Naive thymus-derived CD4-positive, alpha-beta T cell (primary cell): ENCODE results near the gene GRIPAP1. TPM values are rescaled to one million over a fixed set of nuclear protein-coding genes. Genes with fewer than 3 reads are reported as not detected.

Experiments used
- ATAC-seq: fragments of 150-1000 bp; cut with Tn5 transposase; 2 replicates; pipeline ENCODE4 v1.10.0; 2021; ENCODE audit warnings: mild to moderate bottlenecking, moderate library complexity
- CTCF ChIA-PET: fragments of 350-600 bp; sonication (Branson Sonifier 250); formaldehyde crosslinking; loops from one replicate; lab custom pipeline; 2021; ENCODE audit warnings: antibody characterized with exemption; lab: Charles Lee
- POLR2A ChIA-PET: fragments of 350-600 bp; sonication (Branson Sonifier 250); formaldehyde crosslinking; loops from one replicate; lab custom pipeline; 2021; ENCODE audit warnings: antibody characterized with exemption, inconsistent platforms; lab: Charles Lee
- DNase-seq, 9 donors: peaks; one replicate each; pipeline versions ENCODE4 v3.0.0 to v3.0.0-alpha.2; 2020 to 2022; ENCODE audit warnings: mixed read lengths in 1 of 9
- H3K27ac ChIP-seq: one replicate; pipeline ENCODE4 v1.7.0; 2013; ENCODE audit warnings: mild to moderate bottlenecking, low read depth, low read length, moderate library complexity
- H3K27me3 ChIP-seq, 2 donors: one replicate each; pipeline ENCODE4 v1.7.0; 2013; ENCODE audit warnings: low read length in 2 of 2, mild to moderate bottlenecking in 2 of 2, moderate library complexity in 2 of 2; ENCODE audit not compliant: control insufficient read depth in 2 of 2, insufficient read depth in 2 of 2
- H3K36me3 ChIP-seq, 3 experiments: 1 replicate in 2 of 3; 2 replicates in 1 of 3; pipeline ENCODE4 v1.7.0; 2013; ENCODE audit warnings: low read length in 3 of 3, mild to moderate bottlenecking in 3 of 3, moderate library complexity in 1 of 3; ENCODE audit not compliant: insufficient read depth in 3 of 3, control insufficient read depth in 2 of 3
- H3K4me1 ChIP-seq, 2 donors: one replicate each; pipeline ENCODE4 v1.7.0; 2013; ENCODE audit warnings: low read length in 2 of 2, mild to moderate bottlenecking in 2 of 2, moderate library complexity in 1 of 2; ENCODE audit not compliant: control insufficient read depth in 2 of 2, insufficient read depth in 2 of 2
- H3K4me3 ChIP-seq: 2 replicates; pipeline ENCODE4 v1.7.0; 2013; ENCODE audit warnings: mild to moderate bottlenecking, low read length
- H3K9me3 ChIP-seq, 3 experiments: 1 replicate in 2 of 3; 2 replicates in 1 of 3; pipeline ENCODE4 v1.7.0; 2013; ENCODE audit warnings: low read length in 3 of 3; ENCODE audit not compliant: control insufficient read depth in 2 of 3
- H3K27ac Mint-ChIP-seq, 9 donors: one replicate each; pipeline ENCODE4 v1.8.0; 2020 to 2022; ENCODE audit warnings: mixed read lengths in 9 of 9, mild to moderate bottlenecking in 8 of 9, moderate library complexity in 5 of 9, inconsistent platforms in 2 of 9
- H3K27me3 Mint-ChIP-seq, 5 donors: one replicate each; pipeline ENCODE4 v1.8.0; 2021 to 2022; ENCODE audit warnings: mixed read lengths in 5 of 5, mild to moderate bottlenecking in 1 of 5
- H3K36me3 Mint-ChIP-seq, 5 donors: one replicate each; pipeline ENCODE4 v1.8.0; 2020 to 2022; ENCODE audit warnings: mixed read lengths in 5 of 5, mild to moderate bottlenecking in 3 of 5, inconsistent platforms in 1 of 5
- H3K4me1 Mint-ChIP-seq, 7 donors: one replicate each; pipeline ENCODE4 v1.8.0; 2020 to 2022; ENCODE audit warnings: mixed read lengths in 7 of 7, mild to moderate bottlenecking in 3 of 7, inconsistent platforms in 1 of 7
- H3K4me3 Mint-ChIP-seq, 10 donors: one replicate each; pipeline ENCODE4 v1.8.0; 2020 to 2022; ENCODE audit warnings: mild to moderate bottlenecking in 10 of 10, mixed read lengths in 10 of 10, moderate library complexity in 6 of 10, inconsistent platforms in 2 of 10
- H3K9me3 Mint-ChIP-seq, 11 donors: one replicate each; pipeline ENCODE4 v1.8.0; 2020 to 2022; ENCODE audit warnings: mixed read lengths in 11 of 11, mild to moderate bottlenecking in 4 of 11, inconsistent platforms in 1 of 11, moderate library complexity in 1 of 11
- intact Hi-C, 2 donors: fragments of 100-400 bp; cut with micrococcal nuclease; formaldehyde crosslinking; loops; one replicate each; pipeline ENCODE4 v1.15.1; 2023
- polyA plus RNA-seq, 2 donors: library from polyadenylated mRNA; unstranded; fragments of 300-500 nt; fragmentation: Illumina TruSeq; gene quantifications; one replicate each; pipeline ENCODE4 v1.2.3, GENCODE V29; 2021
- total RNA-seq, 6 experiments: library from RNA in 5 of 6; stranded (reverse) in 5 of 6; gene quantifications; 1 replicate in 5 of 6; 2 replicates in 1 of 6; pipeline ENCODE4 v1.2.3 and lab custom pipeline; 2021 to 2026

Gene GRIPAP1
- total and polyA plus RNA-seq, 7 experiments from 2014 or later, result 13.6 to 108 (median 103) TPM

GRCh38 chrX:48971249-48972219 lies 30.5 kb downstream of the GRIPAP1 start, which contains the start of gene KCND1:
TSS of gene KCND1 (minus strand) at chrX:48971844. CDS start at chrX:48970271, 1,573 bp downstream.
- Mint-ChIP-seq H3K27me3 (no peaks in the 10 kb centered on the region), H3K36me3 (peaks cover 5 to 16% (median 10%) of the 10 kb centered on the region in 5 donors), H3K4me1 (peaks cover 6 to 17% (median 12%) of the 10 kb centered on the region in 7 donors), H3K9me3 (peaks cover 0 to 5% (median 0%) of the 10 kb centered on the region in 11 donors), H3K27ac (peak within 1 kb of the TSS in 3 of 9 donors; percentile 11 to 45 (median 21)), H3K4me3 (peak within 1 kb of the TSS in 9 of 10 donors; percentile 12 to 72 (median 57))
- ChIA-PET POLR2A (interaction anchor here (0.5 to 1.6 kb wide), 6 partner anchors 10 to 72 kb away, joined by 3 to 14 read pairs (median 4); partner anchors contain the start of genes GRIPAP1 and OTUD5), CTCF (interaction anchor here (1.0 to 1.4 kb wide), 2 partner anchors 12 to 149 kb away, joined by 3 read pairs; no protein-coding TSS in a partner anchor)
- peak within 1 kb of the TSS; percentile 30 for H3K4me3 ChIP-seq
- H3K4me1 ChIP-seq, result peaks cover 0 to 8% of the 10 kb centered on the region in 2 donors
- ATAC-seq (no peak), DNase-seq (no peak)
- no peaks in the 10 kb centered on the region for H3K27me3 ChIP-seq
- intact Hi-C loops, result loop anchor here (1.0 to 10.0 kb wide), 4 partner anchors 72 to 148 kb away; partner anchors contain the start of gene TFE3 (in 1 of the 2)
- H3K36me3 ChIP-seq, result peaks cover 0 to 22% (median 0%) of the 10 kb centered on the region in 3 experiments
- no peak within 1 kb of the TSS for H3K27ac ChIP-seq
- H3K9me3 ChIP-seq, result no peaks in the 10 kb centered on the region

DNA sequence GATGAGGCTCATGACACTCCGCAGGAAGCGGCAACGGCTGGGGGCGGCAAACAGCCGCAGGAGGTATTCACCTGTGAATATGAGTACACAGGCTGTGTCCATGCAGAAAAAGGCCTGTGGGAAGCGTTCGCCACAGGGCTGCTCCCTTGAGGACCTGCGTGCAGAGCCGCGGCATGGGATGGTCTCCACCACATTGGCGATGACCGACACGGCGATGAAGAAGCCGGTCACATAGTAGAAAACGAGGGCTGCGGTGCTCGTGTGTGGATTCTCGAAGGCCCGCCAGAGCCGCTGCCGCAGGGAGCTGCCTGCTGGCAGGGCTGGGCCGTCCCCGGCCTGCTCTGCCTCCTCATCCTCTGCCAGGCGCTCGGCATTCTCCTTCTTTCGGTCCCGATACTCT lies 32.6 kb downstream of the GRIPAP1 start:
- peaks cover 0 to 10% (median under 1%) of the 10 kb centered on the region in 5 donors for H3K36me3 Mint-ChIP-seq
- ATAC-seq (no peak), DNase-seq (no peak)
- Histone ChIP-seq H3K9me3 (no peaks in the 10 kb centered on the region), H3K4me3 (no peak overlapping the region), H3K4me1 (peaks cover 0 to 8% of the 10 kb centered on the region in 2 donors), H3K36me3 (peaks cover 0 to 4% (median 0%) of the 10 kb centered on the region in 3 experiments), H3K27me3 (no peaks in the 10 kb centered on the region), H3K27ac (no peak overlapping the region)
- intact Hi-C loops, result no loop called here
- peaks cover 0 to 6% (median 0%) of the 10 kb centered on the region in 11 donors for H3K9me3 Mint-ChIP-seq
- CTCF ChIA-PET, result no interaction called here
- no peak overlapping the region for H3K4me3 Mint-ChIP-seq
- H3K4me1 Mint-ChIP-seq, result peaks cover 5 to 13% (median 12%) of the 10 kb centered on the region in 7 donors
- H3K27me3 Mint-ChIP-seq, result no peaks in the 10 kb centered on the region
- POLR2A ChIA-PET, result no interaction called here
- H3K27ac Mint-ChIP-seq, result no peak overlapping the region

GRCh38 chrX:48968377-48968776 lies 33.7 kb downstream of the GRIPAP1 start:
- no peak overlapping the region for H3K4me3 ChIP-seq
- H3K27ac ChIP-seq, result no peak overlapping the region
- no peak for DNase-seq
- H3K9me3 Mint-ChIP-seq, result peaks cover 0 to 6% (median 0%) of the 10 kb centered on the region in 11 donors
- H3K27me3 Mint-ChIP-seq, result no peaks in the 10 kb centered on the region
- H3K9me3 ChIP-seq, result no peaks in the 10 kb centered on the region
- intact Hi-C loops, result no loop called here
- peaks cover 5 to 17% (median 12%) of the 10 kb centered on the region in 7 donors for H3K4me1 Mint-ChIP-seq
- H3K4me1 ChIP-seq, result peaks cover 0 to 8% of the 10 kb centered on the region in 2 donors
- ATAC-seq, result no peak
- H3K36me3 ChIP-seq, result no peaks in the 10 kb centered on the region
- H3K4me3 Mint-ChIP-seq, result no peak overlapping the region
- no peak overlapping the region for H3K27ac Mint-ChIP-seq
- peaks cover 0 to 13% (median 0%) of the 10 kb centered on the region in 5 donors for H3K36me3 Mint-ChIP-seq
- H3K27me3 ChIP-seq, result no peaks in the 10 kb centered on the region
- ChIA-PET CTCF (no interaction called here), POLR2A (interaction anchor here (0.7 kb wide), 1 partner anchor 11 kb away, joined by 3 read pairs; the partner anchor contains the start of gene OTUD5)

DNA sequence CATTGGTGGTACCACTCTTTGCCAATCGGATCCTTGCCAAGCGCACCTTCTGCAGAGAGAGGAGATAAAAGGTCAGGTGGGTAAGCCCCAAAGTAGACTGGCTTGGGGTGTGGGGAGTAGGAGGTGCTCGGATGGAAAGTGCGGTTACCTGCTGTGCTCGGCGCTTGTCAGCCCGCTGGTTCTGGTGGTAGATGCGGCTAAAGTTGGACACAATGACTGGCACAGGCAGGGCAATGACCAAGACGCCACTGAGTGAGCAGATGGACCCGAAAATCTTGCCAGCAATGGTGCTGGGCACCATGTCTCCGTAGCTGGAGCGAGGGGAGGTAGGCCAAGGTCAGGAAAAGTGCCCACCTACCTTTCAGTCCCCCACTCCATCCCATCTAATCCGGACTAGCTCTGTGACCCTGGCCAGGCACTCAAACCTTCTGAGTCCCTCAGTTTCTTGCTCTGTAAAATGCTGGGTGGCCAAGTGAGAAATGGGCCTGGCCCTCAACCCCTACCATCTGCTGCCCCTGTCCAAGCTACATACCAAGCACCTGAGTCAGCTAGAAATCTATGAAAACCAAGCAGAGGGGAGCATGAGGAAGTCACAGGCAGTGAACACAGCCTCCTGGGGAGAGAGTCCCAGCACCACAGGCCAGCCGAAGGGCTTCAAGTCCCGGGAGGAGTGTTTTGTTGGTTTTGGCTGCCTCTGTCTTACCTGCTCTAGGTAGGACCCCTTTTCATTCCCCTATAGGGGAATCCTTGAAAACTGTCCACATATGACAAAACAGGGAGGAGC lies 35.1 kb downstream of the GRIPAP1 start:
- Histone ChIP-seq H3K27me3 (no peaks in the 10 kb centered on the region), H3K4me1 (peaks cover 0 to 3% of the 10 kb centered on the region in 2 donors), H3K36me3 (no peaks in the 10 kb centered on the region), H3K9me3 (no peaks in the 10 kb centered on the region), H3K27ac (no peak overlapping the region), H3K4me3 (no peak overlapping the region)
- Mint-ChIP-seq H3K36me3 (peaks cover 0 to 8% (median 0%) of the 10 kb centered on the region in 5 donors), H3K27me3 (no peaks in the 10 kb centered on the region), H3K4me1 (peaks cover 0 to 4% (median 0%) of the 10 kb centered on the region in 7 donors), H3K27ac (no peak overlapping the region), H3K9me3 (peaks cover 0 to 2% (median 0%) of the 10 kb centered on the region in 11 donors), H3K4me3 (no peak overlapping the region)
- no peak for ATAC-seq
- POLR2A ChIA-PET, result no interaction called here
- intact Hi-C loops, result no loop called here
- DNase-seq, result no peak
- CTCF ChIA-PET, result no interaction called here

DNA sequence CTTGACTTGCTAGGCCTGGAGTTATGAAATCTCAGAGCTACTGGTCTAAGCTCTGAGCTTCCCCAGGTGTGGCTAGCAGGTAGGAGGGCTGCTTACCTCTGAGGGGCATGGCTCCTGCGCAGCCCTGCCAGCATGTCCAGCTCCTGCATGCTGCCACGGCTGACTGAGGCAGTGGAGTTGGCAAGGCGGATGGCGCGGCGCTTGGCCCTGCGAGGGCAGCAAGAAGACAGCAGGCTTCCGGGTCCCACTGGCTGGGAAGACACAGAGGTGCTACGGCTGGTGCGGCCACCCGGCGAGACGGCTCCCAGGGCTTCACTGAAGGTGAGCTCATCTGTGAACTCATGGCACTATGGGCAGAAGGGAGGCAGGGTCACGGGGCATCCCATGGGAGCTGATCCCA lies 36.1 kb downstream of the GRIPAP1 start:
- Mint-ChIP-seq H3K27ac (no peak overlapping the region), H3K4me3 (no peak overlapping the region), H3K9me3 (peaks cover 0 to 2% (median 0%) of the 10 kb centered on the region in 11 donors), H3K4me1 (peaks cover 0 to 4% (median 0%) of the 10 kb centered on the region in 7 donors), H3K36me3 (peaks cover 0 to 11% (median 0%) of the 10 kb centered on the region in 5 donors), H3K27me3 (no peaks in the 10 kb centered on the region)
- H3K27me3 ChIP-seq, result no peaks in the 10 kb centered on the region
- no peak overlapping the region for H3K4me3 ChIP-seq
- intact Hi-C loops, result no loop called here
- ChIA-PET POLR2A (no interaction called here), CTCF (no interaction called here)
- no peak for ATAC-seq
- H3K27ac ChIP-seq, result no peak overlapping the region
- H3K36me3 ChIP-seq, result no peaks in the 10 kb centered on the region
- no peaks in the 10 kb centered on the region for H3K9me3 ChIP-seq
- H3K4me1 ChIP-seq, result no peaks in the 10 kb centered on the region
- DNase-seq, result no peak

DNA sequence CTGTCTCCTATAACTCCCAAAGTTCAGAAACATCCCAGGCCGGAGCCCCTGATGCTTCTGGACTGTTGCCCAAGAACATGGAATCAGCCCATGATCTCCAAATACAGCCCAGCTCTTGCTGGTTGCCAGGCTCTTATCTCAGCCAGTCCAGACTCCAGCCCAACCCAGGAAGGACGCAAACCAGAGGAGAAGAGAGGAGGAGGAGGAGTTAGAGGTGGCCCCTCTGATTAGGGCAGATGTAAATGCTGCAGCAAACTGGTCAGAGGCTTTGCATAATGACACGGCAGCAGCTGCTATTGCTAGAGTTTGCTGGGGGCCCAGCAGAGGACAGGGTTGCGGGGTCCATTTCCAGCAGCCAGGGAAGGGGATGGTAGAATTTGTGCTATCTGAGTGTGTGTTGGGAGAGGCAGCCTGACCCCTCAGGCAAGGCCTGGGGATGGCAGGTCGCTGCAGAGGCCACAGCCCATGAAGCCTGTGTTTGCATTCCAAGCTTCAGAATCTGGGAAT lies 40.4 kb downstream of the GRIPAP1 start:
- DNase-seq (no peak), ATAC-seq (no peak)
- no peaks in the 10 kb centered on the region for H3K9me3 ChIP-seq
- peaks cover 7 to 8% of the 10 kb centered on the region in 2 donors for H3K4me1 ChIP-seq
- H3K4me3 ChIP-seq, result no peak overlapping the region
- H3K27me3 Mint-ChIP-seq, result peaks cover 0 to 2% (median 0%) of the 10 kb centered on the region in 5 donors
- H3K36me3 ChIP-seq, result no peaks in the 10 kb centered on the region
- H3K4me3 Mint-ChIP-seq, result no peak overlapping the region
- no peak overlapping the region for H3K27ac ChIP-seq
- peaks cover 0 to 11% (median 0%) of the 10 kb centered on the region in 5 donors for H3K36me3 Mint-ChIP-seq
- CTCF ChIA-PET, result interaction anchor here (0.7 kb wide), 1 partner anchor 785 kb away, joined by 3 read pairs; no protein-coding TSS in a partner anchor
- peaks cover 0 to 4% (median 0%) of the 10 kb centered on the region in 11 donors for H3K9me3 Mint-ChIP-seq
- POLR2A ChIA-PET, result interaction anchor here (0.6 to 1.2 kb wide), 3 partner anchors 10 to 81 kb away, joined by 3 to 4 read pairs (median 3); partner anchors contain the start of gene KCND1
- no peaks in the 10 kb centered on the region for H3K27me3 ChIP-seq
- intact Hi-C loops, result no loop called here
- H3K4me1 Mint-ChIP-seq, result peaks cover under 1 to 18% (median 14%) of the 10 kb centered on the region in 7 donors
- H3K27ac Mint-ChIP-seq, result peak overlapping the region in 3 of 9 donors; percentile 42 to 83 (median 47)
